GM18526 (cell line): ENCODE data around the gene PPP1R9A.

Source experiments
- POLR2A ChIP-seq: IDR thresholded peaks from 3 replicates; pipeline ENCODE4 v1.6.1; 2011; ENCODE audit not compliant: insufficient read length; ENCODE audit errors: extremely low read depth

PPP1R9A gene

GRCh38 chr7:95027234-95027872, 120.0 kb downstream of the PPP1R9A start:
- no peak for TF ChIP-seq POLR2A

GRCh38 chr7:95028683-95029082, 121.3 kb downstream of the PPP1R9A start:
- TF ChIP-seq POLR2A, result no peak

GRCh38 chr7:95035295-95035694, 127.9 kb downstream of the PPP1R9A start:
- TF ChIP-seq POLR2A, result no peak

DNA sequence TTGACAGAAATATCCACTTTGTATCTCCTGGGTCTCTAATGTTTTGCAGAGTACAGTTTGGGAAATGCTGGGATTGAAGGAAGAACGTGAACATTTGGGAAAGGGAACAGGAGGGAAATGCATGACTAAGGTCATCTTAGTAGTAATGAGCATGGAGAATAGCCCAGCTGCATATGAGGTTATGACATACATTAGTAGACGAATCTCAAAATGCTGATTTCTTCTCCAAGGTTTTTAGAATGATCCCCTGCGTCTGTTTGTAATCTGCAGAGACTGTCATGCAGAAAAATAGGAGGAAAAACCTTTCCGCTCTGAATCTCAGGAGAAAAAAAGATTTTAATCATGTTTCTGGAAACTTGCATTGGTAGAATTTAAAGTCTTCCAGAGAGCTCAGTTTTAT, 133.6 kb downstream of the PPP1R9A start:
- TF ChIP-seq POLR2A, result no peak

- TF ChIP-seq POLR2A, result no peak
Observed at GRCh38 chr7:95045236-95045923, 138.0 kb downstream of the PPP1R9A start.

GRCh38 chr7:95046494-95047240, 139.3 kb downstream of the PPP1R9A start:
- TF ChIP-seq POLR2A, result no peak

DNA sequence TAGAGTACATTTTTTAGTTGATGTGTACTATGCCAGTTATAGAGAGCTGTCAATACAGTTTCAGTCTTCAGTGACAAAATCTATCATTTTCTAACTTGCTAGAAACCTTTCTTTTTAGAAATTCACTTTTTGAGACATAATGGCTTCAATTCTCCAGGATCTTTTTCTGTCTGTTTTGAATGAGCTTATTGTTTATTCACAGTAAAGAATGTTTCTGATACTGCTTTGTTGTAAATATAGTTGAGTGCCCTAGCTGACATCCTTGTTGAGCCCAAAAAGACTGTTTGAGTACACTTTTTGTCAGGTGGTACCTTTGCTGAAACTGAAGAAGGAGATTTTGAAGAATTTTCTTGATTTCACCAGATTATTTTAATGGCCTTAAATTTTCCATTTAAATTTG, 139.9 kb downstream of the PPP1R9A start:
- TF ChIP-seq POLR2A, result no peak

DNA sequence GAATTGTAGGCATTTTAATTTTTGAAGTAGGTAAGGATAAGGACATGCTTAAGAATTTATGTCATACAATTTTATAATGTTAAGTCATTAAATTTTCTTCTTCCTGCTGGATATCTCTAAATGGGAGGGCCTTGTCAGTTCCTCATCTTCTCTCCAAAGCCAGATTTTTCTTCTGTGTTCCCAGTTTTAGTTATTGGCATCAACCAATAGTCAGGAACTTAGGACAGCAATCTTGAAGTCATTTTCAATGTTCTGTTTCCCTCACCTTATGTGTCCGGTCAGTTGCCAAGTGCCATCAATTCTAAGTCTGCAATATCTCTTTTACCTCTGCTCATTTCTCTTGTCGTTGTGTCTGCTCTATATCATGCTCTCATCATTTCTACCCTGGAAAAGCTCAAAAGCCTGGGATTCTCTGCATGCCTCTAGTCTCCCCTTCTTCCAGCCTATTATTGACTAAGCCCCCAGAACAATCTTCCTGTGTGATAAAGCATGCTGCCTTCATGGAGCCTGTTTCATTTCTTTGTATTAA, 145.2 kb downstream of the PPP1R9A start:
- TF ChIP-seq POLR2A, result no peak

DNA sequence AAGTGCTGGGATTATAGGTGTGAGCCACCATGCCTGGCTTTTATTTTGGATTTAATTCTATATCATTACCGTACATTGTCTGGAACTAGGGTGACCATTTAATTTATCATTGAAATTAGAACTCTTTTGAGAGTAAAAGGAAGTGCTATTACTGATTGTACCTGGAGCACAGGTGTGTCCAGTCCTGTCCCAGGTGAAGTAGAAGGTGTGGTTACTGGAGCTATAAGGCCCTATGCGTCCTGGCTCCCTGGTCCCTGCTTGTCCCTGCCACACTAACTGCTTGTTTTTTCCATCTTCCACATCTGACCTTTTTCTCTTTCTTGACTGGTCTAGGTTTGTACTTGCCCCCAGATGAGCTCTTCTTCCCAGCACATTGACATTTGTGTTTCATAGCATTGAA, 147.0 kb downstream of the PPP1R9A start:
- TF ChIP-seq POLR2A, result no peak

DNA sequence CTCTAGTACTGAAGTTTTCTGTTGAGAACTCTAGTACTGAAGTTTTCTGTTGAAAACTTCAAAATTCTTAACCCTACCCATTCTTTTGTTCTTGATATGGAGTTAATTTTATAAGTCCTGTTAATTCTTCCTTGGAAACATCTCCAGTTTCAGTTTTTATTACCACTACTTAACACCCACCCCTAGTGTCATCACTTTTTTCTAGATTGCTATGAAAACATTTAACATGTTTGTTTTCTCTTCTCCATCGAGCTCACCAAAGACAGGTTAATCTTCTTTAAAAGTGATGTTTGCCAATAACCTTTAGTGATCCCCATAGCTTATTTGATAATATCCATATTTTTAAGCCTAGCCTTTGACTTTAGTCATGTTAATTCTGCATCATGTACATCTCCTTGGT, 147.9 kb downstream of the PPP1R9A start:
- TF ChIP-seq POLR2A, result no peak

GRCh38 chr7:95056107-95056739, 148.8 kb downstream of the PPP1R9A start:
- TF ChIP-seq POLR2A, result no peak

- no peak for TF ChIP-seq POLR2A
Observed at GRCh38 chr7:95056901-95057300, 149.5 kb downstream of the PPP1R9A start.

DNA sequence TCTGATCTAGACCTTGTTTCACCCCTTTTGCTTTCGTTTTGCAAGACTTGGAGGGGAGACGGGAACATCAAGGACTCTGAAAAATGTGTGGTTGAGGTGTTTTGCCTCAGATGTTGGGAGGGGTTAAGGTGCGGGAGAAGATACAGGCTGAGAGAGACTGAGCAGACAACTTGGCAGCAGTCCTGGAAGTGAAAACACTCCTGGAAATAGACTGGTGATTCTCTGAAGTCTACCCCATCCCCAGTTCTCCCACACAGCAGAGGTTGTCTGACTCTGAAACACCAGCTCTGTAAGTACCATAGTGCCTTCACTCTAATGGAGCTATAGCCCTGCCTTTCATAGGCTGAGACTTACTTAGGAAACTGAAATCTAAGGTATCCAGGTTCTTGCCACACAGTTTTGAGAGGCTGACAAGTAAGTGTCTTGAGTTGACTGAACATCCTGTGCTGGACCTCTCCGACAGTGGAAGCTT, 152.5 kb downstream of the PPP1R9A start:
- TF ChIP-seq POLR2A, result no peak

DNA sequence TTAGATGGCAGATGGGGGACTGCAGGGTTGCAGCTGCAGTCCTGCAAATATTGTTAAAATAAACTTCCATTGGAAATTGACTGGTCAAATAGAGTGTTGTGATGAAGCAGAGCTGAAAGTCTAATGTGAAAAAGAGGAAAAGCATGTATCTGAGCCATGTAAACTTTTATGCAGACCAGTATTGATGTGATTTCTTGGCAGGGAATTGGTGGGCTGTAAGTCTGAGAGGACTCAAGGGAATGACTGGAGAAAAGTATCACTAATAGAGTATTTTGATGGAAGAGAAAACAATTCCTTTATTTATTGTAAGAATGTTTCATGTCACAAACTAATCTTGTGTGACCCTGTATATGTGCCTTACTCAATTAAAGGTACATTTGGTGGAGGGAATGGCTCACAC, 155.5 kb downstream of the PPP1R9A start:
- no peak for TF ChIP-seq POLR2A

- TF ChIP-seq POLR2A, result no peak
Observed at GRCh38 chr7:95066737-95067530, 159.5 kb downstream of the PPP1R9A start.

DNA sequence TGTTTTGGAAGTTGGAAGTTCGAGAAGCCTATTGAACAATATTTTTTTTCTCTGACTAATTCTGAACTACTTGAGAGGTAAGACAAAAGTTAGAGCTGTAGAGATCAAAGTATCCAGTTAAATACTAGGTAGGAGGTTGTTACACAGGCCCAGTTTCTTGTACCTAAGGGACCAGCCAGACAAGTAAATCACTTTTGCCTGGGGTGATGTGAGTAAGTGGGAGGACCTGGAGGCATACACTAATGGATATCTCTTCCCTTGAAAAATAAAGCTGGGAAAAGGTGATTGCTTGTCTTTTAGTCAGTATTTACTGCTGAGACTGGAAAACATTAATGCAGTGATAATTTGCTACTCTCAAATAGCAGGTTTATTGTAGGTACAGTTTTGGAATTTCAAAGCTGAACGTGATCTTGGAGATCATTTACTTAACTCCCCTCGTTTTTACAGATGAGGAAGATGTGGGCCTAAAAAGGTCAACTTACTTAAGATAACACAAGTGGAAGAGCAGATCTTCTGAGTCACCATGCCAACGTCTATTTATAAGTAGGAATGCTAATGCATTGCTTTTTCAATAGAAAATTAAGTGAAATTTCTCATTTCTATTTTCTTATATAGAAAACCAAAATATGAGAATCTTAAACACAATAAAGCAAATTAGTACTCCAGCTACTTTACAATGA, 181.3 kb downstream of the PPP1R9A start:
- no peak for TF ChIP-seq POLR2A
